K562 (cell line): ENCODE measurements around the gene POGZ. TPM values are rescaled to one million over a fixed set of nuclear protein-coding genes. Genes with fewer than 3 reads are reported as not detected.
A peak's percentile ranks its signal among the peaks of the same experiment; 100 is the strongest.

Experiments used
- BRD9 ChIP-seq: fragments of 450-650 bp; IDR thresholded peaks from 2 replicates; pipeline ENCODE4 v1.6.1; 2018; ENCODE audit warnings: low read depth; ENCODE audit not compliant: partially characterized antibody
- E2F1 ChIP-seq: sonication (generic); formaldehyde crosslinking; IDR thresholded peaks from 2 replicates; pipeline ENCODE4 v1.8.1; 2023; ENCODE audit warnings: mild to moderate bottlenecking, missing genetic modification reagents, moderate library complexity
- ESRRA ChIP-seq: fragments of 450-650 bp; IDR thresholded peaks from 2 replicates; pipeline ENCODE4 v1.6.1; 2014; ENCODE audit warnings: low read depth, mild to moderate bottlenecking, moderate library complexity, borderline replicate concordance
- ETS1 ChIP-seq: conservative IDR thresholded peaks from 2 replicates; pipeline ENCODE4 v1.6.1; 2011; ENCODE audit warnings: low read depth, mild to moderate bottlenecking, low read length; ENCODE audit not compliant: control insufficient read depth
- HMGN3 ChIP-seq: IDR thresholded peaks from 2 replicates; pipeline ENCODE4 v1.6.1; 2011; ENCODE audit warnings: borderline replicate concordance, low read depth, mild to moderate bottlenecking, mixed read lengths, low read length; ENCODE audit not compliant: insufficient read length; ENCODE audit errors: extremely low read depth
- MCM7 ChIP-seq, 2 experiments: fragments of 450-650 bp; IDR thresholded peaks; 2 replicates each; pipeline ENCODE4 v1.6.1; 2016 to 2018
- NFE2L1 ChIP-seq: fragments of 450-650 bp; IDR thresholded peaks from 2 replicates; pipeline ENCODE4 v1.6.1; 2016; ENCODE audit warnings: missing genetic modification characterization, low read depth, mild to moderate bottlenecking, missing compliant biosample characterization, moderate library complexity, borderline replicate concordance
- NFIX ChIP-seq: fragments of 250-450 bp; sonication (Bioruptor Pico); IDR thresholded peaks from 2 replicates; pipeline ENCODE4 v1.4.0; 2020; ENCODE audit warnings: low read depth, mild to moderate bottlenecking, moderate library complexity
- RBM22 ChIP-seq: fragments of 200-400 bp; formaldehyde crosslinking; IDR thresholded peaks from 2 replicates; pipeline ENCODE4 v1.6.1; 2018; ENCODE audit warnings: low read length, low read depth; ENCODE audit not compliant: poor library complexity, severe bottlenecking
- SAFB ChIP-seq: fragments of 200-400 bp; formaldehyde crosslinking; IDR thresholded peaks from 2 replicates; pipeline ENCODE4 v1.6.1; 2017; ENCODE audit warnings: low read depth, low read length, borderline replicate concordance
- SETDB1 ChIP-seq: IDR thresholded peaks from one replicate; pipeline ENCODE4 v1.6.1; 2012; ENCODE audit warnings: low read length, control low read depth, inconsistent platforms
- SNAPC5 ChIP-seq: fragments of 250-450 bp; sonication (Bioruptor Pico); IDR thresholded peaks from 2 replicates; pipeline ENCODE4 v1.8.0; 2021; ENCODE audit warnings: moderate library complexity, mild to moderate bottlenecking, inconsistent platforms
- SPI1 ChIP-seq: IDR thresholded peaks from 2 replicates; pipeline ENCODE4 v1.6.1; 2011; ENCODE audit warnings: low read depth, low read length, control low read depth, borderline replicate concordance
- TEAD4 ChIP-seq, 2 experiments: sonication (generic) in 1 of 2; formaldehyde crosslinking in 1 of 2; IDR thresholded peaks; 2 replicates each; pipeline versions ENCODE4 v1.6.1 to v1.8.0; 2012 to 2022; ENCODE audit warnings: borderline replicate concordance in 1 of 2, inconsistent platforms in 1 of 2, low read length in 1 of 2, mild to moderate bottlenecking in 1 of 2, missing genetic modification reagents in 1 of 2
- ZNF24 ChIP-seq: fragments of 450-650 bp; IDR thresholded peaks from 2 replicates; pipeline ENCODE4 v1.6.1; 2016
- ZNF511 ChIP-seq: sonication (generic); formaldehyde crosslinking; IDR thresholded peaks from 2 replicates; pipeline ENCODE4 v1.8.0; 2022; ENCODE audit warnings: mild to moderate bottlenecking, missing genetic modification reagents
- ZNF699 ChIP-seq: fragments of 250-450 bp; sonication (Bioruptor Pico); IDR thresholded peaks from 2 replicates; pipeline ENCODE4 v1.8.0; 2021; ENCODE audit warnings: mild to moderate bottlenecking, moderate library complexity; ENCODE audit not compliant: insufficient replicate concordance
- ZNF707 ChIP-seq: fragments of 250-450 bp; sonication (Bioruptor Pico); conservative IDR thresholded peaks from 2 replicates; pipeline ENCODE4 v1.8.0; 2022; ENCODE audit warnings: inconsistent platforms, mild to moderate bottlenecking, moderate library complexity
- ZNF740 ChIP-seq, 3 experiments: fragments of 200-800 bp in 1 of 3; sonication (Bioruptor generic) in 1 of 3; sonication (generic) in 1 of 3; formaldehyde crosslinking in 1 of 3; IDR thresholded peaks; 2 replicates each; pipeline versions ENCODE4 v1.6.1 to v1.8.0; 2016 to 2022; ENCODE audit warnings: mild to moderate bottlenecking in 2 of 3, missing compliant biosample characterization in 2 of 3, missing genetic modification characterization in 2 of 3, missing genetic modification reagents in 1 of 3
- polyA plus RNA-seq, 8 experiments: library from polyadenylated mRNA; depleted of rRNA in 4 of 8; stranded (reverse) in 5 of 8; unstranded in 3 of 8; fragments of >200 nt; fragmentation: Nextera tagmentation in 2 of 8; fragmentation: Illumina TruSeq in 1 of 8; extraction: Ambion mirVana in 2 of 8; extraction: Trizol in 1 of 8; gene quantifications; 2 replicates each; pipeline versions ENCODE4 v1.2.1 to v1.2.3, GENCODE V29; 2011 to 2014; ENCODE audit warnings: inconsistent platforms in 1 of 8, missing spikeins in 1 of 8
- total RNA-seq, 7 experiments: library from RNA; depleted of rRNA in 6 of 7; stranded (reverse); fragments of >200 nt in 6 of 7; fragmentation: Illumina TruSeq in 2 of 7; extraction: Trizol in 2 of 7; gene quantifications; 2 replicates each; pipeline versions ENCODE4 v1.2.1 to v1.2.3, GENCODE V29; 2011 to 2021; ENCODE audit warnings: low replicate concordance in 1 of 7

The POGZ gene
- total and polyA plus RNA-seq, 9 of the 15 experiments (the other 6 are each of a cell fraction or from before 2014, with no cell fraction given): 9.4 to 40.6 (median 21.6) TPM

GRCh38 chr1:151457911-151458801 is 1.1 kb downstream of the POGZ start (continued):
- TF ChIP-seq NFIX (CRISPR knock-in tag): no peak
- TF ChIP-seq HMGN3: no peak
- no peak for TF ChIP-seq SNAPC5 (CRISPR knock-in tag)
- no peak for TF ChIP-seq SETDB1
- no peak for TF ChIP-seq ZNF707 (CRISPR knock-in tag)
- TF ChIP-seq RBM22: no peak
- TF ChIP-seq ZNF699: no peak
- TF ChIP-seq TEAD4 (IDR thresholded peaks at IDR 0.05; ENCODE audit: low read length): no peak; the same call in 1 of the 2 replicates
- TF ChIP-seq TEAD4 (CRISPR knock-in tag; IDR thresholded peaks at IDR 0.05; ENCODE audit: borderline replicate concordance): no peak
- no peak for TF ChIP-seq NFE2L1 (tag)
- no peak for TF ChIP-seq MCM7 (IDR thresholded peaks at IDR 0.05)
- peak; percentile 68; the same call in 1 of the 2 replicates for TF ChIP-seq ZNF511 (CRISPR knock-in tag)
- 0 out of 2 replicates have a peak, but pooled peaks have one; percentile 18 for TF ChIP-seq ZNF24
- TF ChIP-seq ZNF740 (CRISPR knock-in tag; IDR thresholded peaks at IDR 0.05): no peak
- peak in 1 of 2 experiments; percentile 39; a peak in 1 of 4 replicates for TF ChIP-seq ZNF740 (tag; IDR thresholded peaks at IDR 0.05)
- TF ChIP-seq SAFB: 0 out of 2 replicates have a peak, but pooled peaks have one; percentile 14
- no peak for TF ChIP-seq SPI1
- peak; percentile 38 for TF ChIP-seq BRD9
- no peak for TF ChIP-seq ETS1
- no peak for TF ChIP-seq ESRRA
- no peak for TF ChIP-seq E2F1 (CRISPR knock-in tag)
